Ovary (tissue), 3 donors: ENCODE measurements around the gene BNC2.

Experiments used
- CTCF ChIP-seq, 3 donors: fragments of 450-650 bp in 2 of 3; fragments of 200-600 bp in 1 of 3; IDR thresholded peaks; one replicate each; pipeline versions ENCODE4 v1.5.1 to v1.8.0; 2016 to 2022; ENCODE audit warnings: antibody characterized with exemption in 3 of 3, mild to moderate bottlenecking in 1 of 3
- EP300 ChIP-seq: sonication (generic); formaldehyde crosslinking; IDR thresholded peaks from one replicate; pipeline ENCODE4 v1.6.1; 2017; ENCODE audit warnings: antibody characterized with exemption
- donor health status: DM: no; HTN: no; CAD: no.

- TF ChIP-seq CTCF (IDR thresholded peaks at IDR 0.05): no peak
- no peak for TF ChIP-seq EP300
These were observed 189.9 kb downstream of the BNC2 start for GRCh38 chr9:16680541-16680940.
